Natural killer cell (primary cell): ENCODE measurements around the gene CLK3. TPM values are rescaled to one million over a fixed set of nuclear protein-coding genes. Genes with fewer than 3 reads are reported as not detected.

ENCODE experiments used
- ATAC-seq, 3 donors: fragments of 150-1000 bp in 2 of 3; fragments of 200-7000 bp in 1 of 3; cut with Tn5 transposase; 1 replicate in 1 of 3; 2 replicates in 2 of 3; pipeline ENCODE4 v1.10.0; 2021; ENCODE audit warnings: mild to moderate bottlenecking in 2 of 3, moderate library complexity in 2 of 3
- DNase-seq, 2 donors: peaks; one replicate each; pipeline versions ENCODE4 v3.0.0 to v3.0.0-alpha.2; 2013 to 2021; ENCODE audit warnings: mixed read lengths in 1 of 2
- H3K27ac ChIP-seq: one replicate; pipeline ENCODE4 v1.5.1; 2013; ENCODE audit warnings: mild to moderate bottlenecking, low read length
- H3K27me3 ChIP-seq: one replicate; pipeline ENCODE4 v1.6.1; 2013; ENCODE audit warnings: low read length; ENCODE audit not compliant: control insufficient read depth, insufficient read depth
- H3K36me3 ChIP-seq: one replicate; pipeline ENCODE4 v1.6.1; 2013; ENCODE audit warnings: low read length; ENCODE audit not compliant: control insufficient read depth, insufficient read depth
- H3K4me1 ChIP-seq: one replicate; pipeline ENCODE4 v1.6.1; 2013; ENCODE audit warnings: low read length; ENCODE audit not compliant: control insufficient read depth, insufficient read depth
- H3K4me3 ChIP-seq: one replicate; pipeline ENCODE4 v1.5.1; 2013; ENCODE audit warnings: low read length
- H3K9me3 ChIP-seq: one replicate; pipeline ENCODE4 v1.6.1; 2013; ENCODE audit warnings: low read length; ENCODE audit not compliant: control insufficient read depth, insufficient read depth
- H3K27ac Mint-ChIP-seq, 2 donors: one replicate each; pipeline ENCODE4 v1.8.0; 2022; ENCODE audit warnings: mild to moderate bottlenecking in 2 of 2, mixed read lengths in 2 of 2, moderate library complexity in 1 of 2
- H3K27me3 Mint-ChIP-seq, 2 donors: one replicate each; pipeline ENCODE4 v1.8.0; 2022; ENCODE audit warnings: low read depth in 2 of 2, mixed read lengths in 2 of 2
- H3K36me3 Mint-ChIP-seq: one replicate; pipeline ENCODE4 v1.8.0; 2022; ENCODE audit warnings: mixed read lengths
- H3K4me1 Mint-ChIP-seq, 2 donors: one replicate each; pipeline ENCODE4 v1.8.0; 2022; ENCODE audit warnings: mixed read lengths in 2 of 2
- H3K4me3 Mint-ChIP-seq: one replicate; pipeline ENCODE4 v1.8.0; 2022; ENCODE audit warnings: mild to moderate bottlenecking, moderate library complexity, mixed read lengths
- H3K9me3 Mint-ChIP-seq, 2 donors: one replicate each; pipeline ENCODE4 v1.8.0; 2022; ENCODE audit warnings: mixed read lengths in 2 of 2
- CTCF ChIP-seq: fragments of 200-600 bp; IDR thresholded peaks from one replicate; pipeline ENCODE4 v1.8.0; 2022; ENCODE audit warnings: antibody characterized with exemption
- WGBS: methylation state at CpG from one replicate; pipeline ENCODE4 v1.1.7; 2013; ENCODE audit warnings: missing lambda C conversion rate; ENCODE audit not compliant: insufficient coverage; 5-methylcytosine and 5-hydroxymethylcytosine counted together
- intact Hi-C: fragments of 100-400 bp; cut with micrococcal nuclease; formaldehyde crosslinking; loops from one replicate; pipeline ENCODE4 v1.14.2; 2022
- total RNA-seq, 4 donors: library from RNA; stranded (reverse); fragments of 120-200 nt in 1 of 4; gene quantifications; one replicate each; pipeline versions ENCODE4 v1.2.3 to v1.2.4, GENCODE V29; 2013 to 2022

CLK3 gene
- total RNA-seq, 3 donors from 2014 or later (not counting 1 experiment from before 2014, with no cell fraction given) = 288 to 298 (median 293) TPM

DNA sequence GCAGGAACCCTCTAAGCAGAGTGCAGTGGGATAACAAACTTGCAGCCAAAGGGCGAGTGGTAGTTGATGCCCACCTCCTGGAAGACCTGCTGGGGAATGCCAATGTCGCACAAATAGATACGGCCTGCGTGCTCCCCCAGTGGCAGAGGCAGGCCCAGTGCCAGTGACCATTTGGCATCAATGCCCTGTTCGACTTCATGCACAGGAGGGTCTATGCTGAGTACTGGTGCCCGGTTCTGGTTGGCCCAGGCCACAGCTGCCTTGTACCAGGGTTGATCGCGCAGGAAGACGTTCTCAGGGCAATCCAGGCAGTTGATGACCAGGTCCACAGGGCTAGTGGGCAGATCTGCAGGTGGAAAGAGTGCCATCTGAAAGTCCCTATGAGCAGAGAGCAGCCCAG lies 17.0 kb downstream of the CLK3 start:
- no peaks in the 10 kb centered on the region for H3K9me3 Mint-ChIP-seq
- 97% methylated on average over 9 of the region's 9 CpGs for WGBS
- Histone ChIP-seq H3K27me3 (no peaks in the 10 kb centered on the region), H3K9me3 (no peaks in the 10 kb centered on the region), H3K36me3 (peaks cover 76% of the 10 kb centered on the region), H3K4me3 (no peak overlapping the region), H3K27ac (no peak overlapping the region), H3K4me1 (peaks cover 9% of the 10 kb centered on the region)
- H3K36me3 Mint-ChIP-seq = no peaks in the 10 kb centered on the region
- ATAC-seq (no peak), DNase-seq (no peak)
- intact Hi-C loops = loop anchor here (10.0 kb wide), 1 partner anchor 572 kb away; the partner anchor contains the start of gene C15orf39
- H3K4me1 Mint-ChIP-seq = peaks cover 6 to 10% of the 10 kb centered on the region in 2 donors
- no peak overlapping the region for H3K27ac Mint-ChIP-seq
- no peaks in the 10 kb centered on the region for H3K27me3 Mint-ChIP-seq
- TF ChIP-seq CTCF = no peak
- H3K4me3 Mint-ChIP-seq = no peak overlapping the region

- DNase-seq (no peak), ATAC-seq (no peak)
- Mint-ChIP-seq H3K4me1 (peaks cover 6 to 10% of the 10 kb centered on the region in 2 donors), H3K9me3 (no peaks in the 10 kb centered on the region), H3K27me3 (no peaks in the 10 kb centered on the region), H3K4me3 (no peak overlapping the region), H3K36me3 (no peaks in the 10 kb centered on the region), H3K27ac (no peak overlapping the region)
- H3K27me3 ChIP-seq = no peaks in the 10 kb centered on the region
- H3K36me3 ChIP-seq = peaks cover 69% of the 10 kb centered on the region
- no peak for TF ChIP-seq CTCF
- H3K9me3 ChIP-seq = no peaks in the 10 kb centered on the region
- H3K4me1 ChIP-seq = peaks cover 6% of the 10 kb centered on the region
- intact Hi-C loops = loop anchor here (2.0 to 10.0 kb wide), 2 partner anchors 267 to 571 kb away; partner anchors contain the start of gene C15orf39
- H3K27ac ChIP-seq = no peak overlapping the region
- H3K4me3 ChIP-seq = no peak overlapping the region
- WGBS = 83% methylated on average over 2 of the region's 2 CpGs
Measured at GRCh38 chr15:74633781-74634180, 18.1 kb downstream of the CLK3 start.

DNA sequence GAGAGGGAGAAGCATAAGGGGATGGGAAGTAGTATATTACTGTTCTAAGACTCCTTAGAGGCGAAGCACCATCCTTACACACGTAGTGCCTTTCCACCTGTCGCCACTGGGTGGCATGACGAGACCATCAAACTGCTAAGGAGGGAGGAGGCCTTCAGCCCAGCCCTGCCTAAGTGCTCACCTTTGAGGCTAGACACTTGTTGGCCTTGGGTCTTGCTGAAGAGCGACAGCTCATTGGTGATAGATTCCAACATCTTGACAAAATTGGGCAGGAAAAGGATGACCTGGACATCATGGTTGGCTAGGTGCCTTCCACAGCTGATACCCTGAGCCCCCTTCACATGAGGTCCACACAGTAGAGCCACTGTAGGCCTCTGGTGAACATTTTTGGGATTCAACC lies 19.6 kb downstream of the CLK3 start:
- peak overlapping the region in 1 of 2 donors; percentile 2 for H3K27ac Mint-ChIP-seq
- intact Hi-C loops = loop anchor here (1.0 to 10.0 kb wide), 5 partner anchors 134 to 570 kb away; partner anchors contain the start of gene C15orf39
- ATAC-seq (peak; percentile 82 to 93 (median 83)), DNase-seq (peak; percentile 60 to 88)
- H3K36me3 Mint-ChIP-seq = no peaks in the 10 kb centered on the region
- H3K4me3 Mint-ChIP-seq = no peak overlapping the region
- H3K27me3 ChIP-seq = no peaks in the 10 kb centered on the region
- peaks cover 67% of the 10 kb centered on the region for H3K36me3 ChIP-seq
- WGBS = 32% methylated on average over 5 of the region's 5 CpGs
- TF ChIP-seq CTCF = peak; percentile 95
- H3K27me3 Mint-ChIP-seq = no peaks in the 10 kb centered on the region
- peaks cover under 1% of the 10 kb centered on the region for H3K4me1 ChIP-seq
- H3K4me3 ChIP-seq = no peak overlapping the region
- H3K9me3 ChIP-seq = no peaks in the 10 kb centered on the region
- H3K4me1 Mint-ChIP-seq = peaks cover 6 to 10% of the 10 kb centered on the region in 2 donors
- no peaks in the 10 kb centered on the region for H3K9me3 Mint-ChIP-seq
- no peak overlapping the region for H3K27ac ChIP-seq

DNA sequence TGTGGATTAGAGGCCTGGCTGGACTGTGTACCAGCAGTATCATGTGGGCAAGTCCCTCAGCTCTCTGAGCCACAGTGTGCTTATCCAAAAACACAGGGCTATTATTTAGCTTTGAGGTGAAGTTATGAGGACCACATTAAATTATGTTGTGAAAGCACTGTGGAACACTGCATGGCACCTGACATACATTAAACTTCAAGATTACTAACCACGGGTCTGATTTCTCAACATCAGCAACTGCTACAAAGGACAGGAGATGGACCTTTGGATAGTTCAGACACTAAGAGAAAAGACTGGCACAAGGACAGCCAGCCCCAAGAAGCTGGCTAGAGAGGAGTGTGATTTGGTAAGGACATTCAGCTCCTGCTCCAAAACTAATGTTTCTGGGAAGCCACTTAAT lies 21.3 kb downstream of the CLK3 start:
- peaks cover 62% of the 10 kb centered on the region for H3K36me3 ChIP-seq
- Mint-ChIP-seq H3K36me3 (no peaks in the 10 kb centered on the region), H3K4me1 (peaks cover 7 to 15% of the 10 kb centered on the region in 2 donors), H3K4me3 (no peak overlapping the region), H3K9me3 (no peaks in the 10 kb centered on the region), H3K27me3 (no peaks in the 10 kb centered on the region), H3K27ac (peak overlapping the region in 1 of 2 donors; percentile 3)
- DNase-seq (no peak), ATAC-seq (no peak)
- no peaks in the 10 kb centered on the region for H3K9me3 ChIP-seq
- H3K27me3 ChIP-seq = no peaks in the 10 kb centered on the region
- H3K27ac ChIP-seq = no peak overlapping the region
- intact Hi-C loops = loop anchor here (10.0 kb wide), 1 partner anchor 568 kb away; the partner anchor contains the start of gene C15orf39
- H3K4me1 ChIP-seq = no peaks in the 10 kb centered on the region
- 89% methylated on average over 1 of the region's 1 CpG for WGBS
- H3K4me3 ChIP-seq = no peak overlapping the region
- no peak for TF ChIP-seq CTCF
